Keratinocyte (primary cell): ENCODE data around the gene OR2V2.

Experiments used
- EZH2 ChIP-seq: IDR thresholded peaks from one replicate; pipeline ENCODE4 v1.6.1; 2012; ENCODE audit warnings: inconsistent platforms, mild to moderate bottlenecking, low read length, moderate library complexity
- TF ChIP-seq, protein P1 (sequence below), 3 experiments: IDR thresholded peaks in 1 of 3; conservative IDR thresholded peaks in 1 of 3; optimal IDR thresholded peaks in 1 of 3; 2 replicates in 2 of 3; 3 replicates in 1 of 3; pipeline versions ENCODE3 to v1.5.1; 2011; ENCODE audit warnings: low read length in 3 of 3, mild to moderate bottlenecking in 3 of 3, moderate library complexity in 2 of 3, control low read depth in 1 of 3, inconsistent platforms in 1 of 3; ENCODE audit not compliant: insufficient read depth in 2 of 3; ENCODE audit errors: extremely low read depth in 1 of 3

DNA sequence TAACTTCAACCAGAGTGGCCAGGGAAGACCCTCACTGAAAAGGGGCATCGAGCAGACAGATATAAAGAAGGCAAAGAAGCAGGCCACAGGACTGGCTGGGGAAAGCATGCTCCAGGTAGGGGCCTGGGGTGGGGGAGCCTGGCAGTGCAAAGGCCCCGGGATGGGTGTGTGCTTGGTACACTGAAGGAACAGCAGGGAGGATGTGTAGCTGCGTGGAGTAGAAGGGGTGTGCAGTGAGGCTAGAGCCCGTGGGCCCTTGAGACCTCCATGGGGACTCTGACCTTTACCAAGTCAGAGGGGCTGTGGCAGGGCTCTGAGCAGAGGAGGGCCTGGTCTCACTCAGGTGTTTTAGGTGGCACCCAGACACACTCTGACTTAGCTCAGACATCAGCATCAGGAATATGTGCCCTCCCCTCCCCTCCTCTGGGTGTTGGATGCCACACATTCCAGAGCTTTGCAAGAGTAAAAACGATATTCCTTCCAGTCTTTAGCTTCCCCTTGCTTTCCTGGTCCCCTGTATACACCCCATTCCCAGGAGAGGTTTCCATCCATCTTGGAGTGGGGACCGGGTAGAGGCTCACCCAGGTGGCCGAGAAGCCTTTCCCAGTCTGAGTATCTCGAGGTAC is 50.1 kb downstream of the OR2V2 start:
- TF ChIP-seq, protein P1, sequence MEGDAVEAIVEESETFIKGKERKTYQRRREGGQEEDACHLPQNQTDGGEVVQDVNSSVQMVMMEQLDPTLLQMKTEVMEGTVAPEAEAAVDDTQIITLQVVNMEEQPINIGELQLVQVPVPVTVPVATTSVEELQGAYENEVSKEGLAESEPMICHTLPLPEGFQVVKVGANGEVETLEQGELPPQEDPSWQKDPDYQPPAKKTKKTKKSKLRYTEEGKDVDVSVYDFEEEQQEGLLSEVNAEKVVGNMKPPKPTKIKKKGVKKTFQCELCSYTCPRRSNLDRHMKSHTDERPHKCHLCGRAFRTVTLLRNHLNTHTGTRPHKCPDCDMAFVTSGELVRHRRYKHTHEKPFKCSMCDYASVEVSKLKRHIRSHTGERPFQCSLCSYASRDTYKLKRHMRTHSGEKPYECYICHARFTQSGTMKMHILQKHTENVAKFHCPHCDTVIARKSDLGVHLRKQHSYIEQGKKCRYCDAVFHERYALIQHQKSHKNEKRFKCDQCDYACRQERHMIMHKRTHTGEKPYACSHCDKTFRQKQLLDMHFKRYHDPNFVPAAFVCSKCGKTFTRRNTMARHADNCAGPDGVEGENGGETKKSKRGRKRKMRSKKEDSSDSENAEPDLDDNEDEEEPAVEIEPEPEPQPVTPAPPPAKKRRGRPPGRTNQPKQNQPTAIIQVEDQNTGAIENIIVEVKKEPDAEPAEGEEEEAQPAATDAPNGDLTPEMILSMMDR (optimal IDR thresholded peaks at IDR 0.05 in 1 of 3, IDR thresholded peaks at IDR 0.05 in 1 of 3, conservative IDR thresholded peaks at IDR 0.05 in 1 of 3; ENCODE audit: extremely low read depth in 1 of 3, insufficient read depth in 2 of 3, low read length in 3 of 3), result no peak
- TF ChIP-seq EZH2, result no peak
